Heart left ventricle (tissue), 13 donors: ENCODE data around the gene LMF2.

Experiments used
- POLR2A ChIP-seq, 2 donors: fragments of 450-650 bp; IDR thresholded peaks; one replicate each; pipeline ENCODE4 v1.6.1; 2017; ENCODE audit warnings: antibody characterized with exemption in 2 of 2, mild to moderate bottlenecking in 2 of 2, moderate library complexity in 2 of 2
- TF ChIP-seq, protein P1 (sequence below), 12 donors: fragments of 200-600 bp; sonication (generic) in 4 of 12; IDR thresholded peaks; one replicate each; pipeline versions ENCODE4 v1.5.0 to v1.8.0; 2018 to 2022; ENCODE audit warnings: antibody characterized with exemption in 12 of 12, mild to moderate bottlenecking in 5 of 12
- donor health status: ischemic (EF 13 %, LVEDD 7.1; RV severe dilation, severe dysfunction).
- donor health status: DM: no; HTN: yes; CAD: no.
- donor health status: DM: no; HTN: no; CAD: no.
- donor health status: ischemic (EF 25% LVEDD 6.9; RV normal size, moderate dysfunction).
- donor health status: ischemic (EF 25% LVEDD 5.7; RV mildly dilated, moderate dysfunction).
- donor health status: ischemic (EF 35%, LVEDD 5.7; RV mildly dilated, moderate dysfunction).
- donor health status: nonischemic (EF 11% LVEDD 7.7; RV severe dilation, severe dysfunction).
- donor health status: DM: yes; HTN: yes; CAD: no.
- donor health status: PGD.
- donor health status: ischemic (EF 29% LVEDD 5.4; RV normal size, mild dysfunction).
- donor health status: nonischemic (EF 23%, LVEDD 6.1; RV moderate dilation, normal function).

DNA sequence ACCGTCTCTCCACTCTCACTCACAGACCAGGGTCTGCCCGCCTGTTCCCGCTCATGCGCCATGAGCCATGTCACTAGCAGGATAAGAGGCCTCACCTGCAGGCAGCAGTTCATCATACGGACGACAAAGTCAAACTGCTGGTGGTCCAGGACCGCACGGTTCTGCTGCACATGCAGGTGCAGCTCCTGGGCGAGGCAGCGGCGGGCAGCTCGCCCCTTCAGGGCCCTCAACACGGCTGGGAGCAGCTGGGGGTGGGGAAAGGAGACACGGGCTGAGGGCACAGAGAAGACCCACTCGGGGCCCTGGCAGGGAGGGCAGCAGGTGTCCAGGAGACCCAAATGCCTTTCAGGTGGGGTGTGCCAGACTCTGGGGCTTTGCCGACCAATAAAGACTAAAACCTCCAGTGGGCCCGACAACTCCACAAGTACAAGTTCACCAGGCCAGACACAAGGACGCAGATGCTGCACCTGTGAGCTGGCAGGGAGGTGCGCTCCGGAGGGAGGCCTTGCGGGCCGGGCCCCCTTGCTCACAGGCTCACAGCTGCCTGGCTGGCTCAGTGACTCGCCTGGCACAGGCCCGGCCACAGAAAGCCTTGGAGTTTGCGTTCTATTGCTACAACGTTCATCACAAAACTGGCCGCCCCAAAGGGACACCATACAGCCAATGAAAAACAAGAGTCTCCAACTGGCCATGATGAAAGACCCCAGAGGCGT is 44.2 kb downstream of the LMF2 start:
- TF ChIP-seq, protein P1, sequence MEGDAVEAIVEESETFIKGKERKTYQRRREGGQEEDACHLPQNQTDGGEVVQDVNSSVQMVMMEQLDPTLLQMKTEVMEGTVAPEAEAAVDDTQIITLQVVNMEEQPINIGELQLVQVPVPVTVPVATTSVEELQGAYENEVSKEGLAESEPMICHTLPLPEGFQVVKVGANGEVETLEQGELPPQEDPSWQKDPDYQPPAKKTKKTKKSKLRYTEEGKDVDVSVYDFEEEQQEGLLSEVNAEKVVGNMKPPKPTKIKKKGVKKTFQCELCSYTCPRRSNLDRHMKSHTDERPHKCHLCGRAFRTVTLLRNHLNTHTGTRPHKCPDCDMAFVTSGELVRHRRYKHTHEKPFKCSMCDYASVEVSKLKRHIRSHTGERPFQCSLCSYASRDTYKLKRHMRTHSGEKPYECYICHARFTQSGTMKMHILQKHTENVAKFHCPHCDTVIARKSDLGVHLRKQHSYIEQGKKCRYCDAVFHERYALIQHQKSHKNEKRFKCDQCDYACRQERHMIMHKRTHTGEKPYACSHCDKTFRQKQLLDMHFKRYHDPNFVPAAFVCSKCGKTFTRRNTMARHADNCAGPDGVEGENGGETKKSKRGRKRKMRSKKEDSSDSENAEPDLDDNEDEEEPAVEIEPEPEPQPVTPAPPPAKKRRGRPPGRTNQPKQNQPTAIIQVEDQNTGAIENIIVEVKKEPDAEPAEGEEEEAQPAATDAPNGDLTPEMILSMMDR (IDR thresholded peaks at IDR 0.05) = no peak
- no peak for TF ChIP-seq POLR2A (IDR thresholded peaks at IDR 0.05)
